HCT116 (cell line): ENCODE results near the gene PPP4R2. TPM values are rescaled to one million over a fixed set of nuclear protein-coding genes. Genes with fewer than 3 reads are reported as not detected.

Experiments used
- ATAC-seq: fragments of 200-7000 bp; cut with Tn5 transposase; 2 replicates; pipeline ENCODE4 v1.9.1; 2020; ENCODE audit warnings: mild to moderate bottlenecking, moderate library complexity
- BruUV-seq: library from RNA; stranded (reverse); fragments of 400-500 nt; replicated peaks from 2 replicates; lab custom pipeline; 2021; lab: Mats Ljungman, UMichigan
- CTCF ChIA-PET: fragments of 300-600 bp; sonication (Branson Sonifier 250); formaldehyde crosslinking; loops from one replicate; lab custom pipeline; 2021; ENCODE audit warnings: antibody characterized with exemption; lab: Charles Lee
- POLR2A ChIA-PET: fragments of 300-600, 350-600 bp; sonication (Branson Sonifier 250); formaldehyde crosslinking; loops from one replicate; lab custom pipeline; 2021; ENCODE audit warnings: antibody characterized with exemption; lab: Charles Lee
- RAD21 ChIA-PET, 2 experiments: fragments of 300-600 bp; sonication (Branson Sonifier 250); formaldehyde crosslinking; loops; one replicate each; lab custom pipeline; 2023; ENCODE audit warnings: low total read pairs in 2 of 2; ENCODE audit not compliant: uncharacterized antibody in 2 of 2, unreplicated experiment in 2 of 2, low non-redundant PET in 1 of 2; lab: Charles Lee
- DNase-seq: peaks from one replicate; pipeline ENCODE4 v3.0.0-alpha.2; 2010; ENCODE audit warnings: low read depth, low spot score
- H2AFZ ChIP-seq: fragments of 200-600 bp; shearing (Covaris generic), sonication (generic); 2 replicates; pipeline ENCODE4 v1.6.1; 2017; ENCODE audit warnings: low read depth, mixed run types, mixed read lengths, antibody characterized with exemption, low read length; ENCODE audit not compliant: poor library complexity, severe bottlenecking
- H3K27ac ChIP-seq: 2 replicates; pipeline ENCODE4 v1.5.1; 2012; ENCODE audit warnings: low read depth, low read length
- H3K27me3 ChIP-seq: fragments of 200-600 bp; sonication (generic); 2 replicates; pipeline ENCODE4 v1.6.1; 2016; ENCODE audit warnings: mixed run types, low read length, mixed read lengths; ENCODE audit not compliant: insufficient read depth
- H3K36me3 ChIP-seq, 2 experiments: fragments of 200-500 bp in 1 of 2; fragments of 200-600 bp in 1 of 2; sonication (Bioruptor generic) in 1 of 2; sonication (generic) in 1 of 2; 2 replicates each; pipeline versions ENCODE4 v1.5.1 to v1.6.1; 2014 to 2016; ENCODE audit warnings: low read length in 2 of 2, inconsistent platforms in 1 of 2, mixed read lengths in 1 of 2, mixed run types in 1 of 2; ENCODE audit not compliant: insufficient read depth in 2 of 2, control insufficient read depth in 1 of 2
- H3K4me1 ChIP-seq, 2 experiments: fragments of 200-600 bp in 1 of 2; sonication (generic) in 1 of 2; 2 replicates each; pipeline versions ENCODE4 v1.5.1 to v1.6.1; 2012 to 2017; ENCODE audit warnings: low read length in 2 of 2, inconsistent platforms in 1 of 2, mild to moderate bottlenecking in 1 of 2, mixed read lengths in 1 of 2, mixed run types in 1 of 2, moderate library complexity in 1 of 2; ENCODE audit not compliant: insufficient read depth in 2 of 2, control insufficient read depth in 1 of 2
- H3K4me2 ChIP-seq: fragments of 200-600 bp; sonication (generic); 2 replicates; pipeline ENCODE4 v1.6.1; 2017; ENCODE audit warnings: mixed run types, low read length, mixed read lengths
- H3K4me3 ChIP-seq, 2 experiments: fragments of 200-600 bp in 1 of 2; sonication (generic) in 1 of 2; replicated peaks in 1 of 2; 2 replicates each; pipeline ENCODE4 v1.5.1; 2011 to 2016; ENCODE audit warnings: low read length in 2 of 2, control low read depth in 1 of 2, low read depth in 1 of 2, mild to moderate bottlenecking in 1 of 2, mixed read lengths in 1 of 2, mixed run types in 1 of 2
- H3K79me2 ChIP-seq: fragments of 200-600 bp; sonication (generic); 2 replicates; pipeline ENCODE4 v1.6.1; 2017; ENCODE audit warnings: mild to moderate bottlenecking, mixed run types, low read length, moderate library complexity, mixed read lengths; ENCODE audit not compliant: insufficient read depth
- H3K9ac ChIP-seq: fragments of 200-600 bp; sonication (generic); 2 replicates; pipeline ENCODE4 v1.6.1; 2016; ENCODE audit warnings: low read length, mixed read lengths
- H3K9me2 ChIP-seq: fragments of 200-600 bp; sonication (generic), shearing (Covaris generic); 2 replicates; pipeline ENCODE4 v1.6.1; 2017; ENCODE audit warnings: mixed run types, mild to moderate bottlenecking, moderate library complexity; ENCODE audit not compliant: insufficient read depth
- H3K9me3 ChIP-seq, 2 experiments: fragments of 200-500 bp in 1 of 2; fragments of 200-600 bp in 1 of 2; sonication (Bioruptor generic) in 1 of 2; sonication (generic) in 1 of 2; 2 replicates each; pipeline ENCODE4 v1.6.1; 2014 to 2017; ENCODE audit warnings: low read length in 2 of 2, mixed read lengths in 2 of 2, inconsistent platforms in 1 of 2, low read depth in 1 of 2, mild to moderate bottlenecking in 1 of 2, mixed run types in 1 of 2, moderate library complexity in 1 of 2; ENCODE audit not compliant: control insufficient read depth in 1 of 2, insufficient read depth in 1 of 2
- H4K20me1 ChIP-seq: fragments of 200-600 bp; sonication (generic), shearing (Covaris generic); 2 replicates; pipeline ENCODE4 v1.6.1; 2017; ENCODE audit warnings: mixed run types, mild to moderate bottlenecking, moderate library complexity; ENCODE audit not compliant: insufficient read depth
- CEBPB ChIP-seq: IDR thresholded peaks from 2 replicates; pipeline ENCODE4 v1.6.1; 2012; ENCODE audit warnings: low read depth
- ELF1 ChIP-seq: IDR thresholded peaks from 2 replicates; pipeline ENCODE4 v1.6.1; 2012; ENCODE audit warnings: low read depth, borderline replicate concordance
- EZH2 ChIP-seq: fragments of 200-600 bp; sonication (generic); IDR thresholded peaks from 2 replicates; pipeline ENCODE4 v1.6.1; 2017; ENCODE audit warnings: antibody characterized with exemption, mixed run types
- EZH2phosphoT487 ChIP-seq: fragments of 200-600 bp; IDR thresholded peaks from 2 replicates; pipeline ENCODE4 v1.6.1; 2018; ENCODE audit warnings: antibody characterized with exemption, borderline replicate concordance
- FOSL1 ChIP-seq: IDR thresholded peaks from 2 replicates; pipeline ENCODE4 v1.6.1; 2012; ENCODE audit warnings: low read depth
- JUND ChIP-seq: IDR thresholded peaks from 2 replicates; pipeline ENCODE4 v1.6.1; 2012
- POLR2A ChIP-seq: IDR thresholded peaks from 2 replicates; pipeline ENCODE4 v1.7.0; 2011; ENCODE audit warnings: borderline replicate concordance; ENCODE audit not compliant: insufficient read depth, insufficient read length; ENCODE audit errors: extremely low read depth
- POLR2AphosphoS5 ChIP-seq: IDR thresholded peaks from 2 replicates; pipeline ENCODE4 v1.6.1; 2011; ENCODE audit warnings: mild to moderate bottlenecking, low read depth, low read length, moderate library complexity
- RAD21 ChIP-seq: IDR thresholded peaks from 2 replicates; pipeline ENCODE4 v1.6.1; 2012; ENCODE audit warnings: low read depth, mild to moderate bottlenecking
- SIN3A ChIP-seq: IDR thresholded peaks from 2 replicates; pipeline ENCODE4 v1.6.1; 2012; ENCODE audit warnings: low read depth
- SP1 ChIP-seq: IDR thresholded peaks from 2 replicates; pipeline ENCODE4 v1.6.1; 2012; ENCODE audit warnings: low read depth
- TCF7L2 ChIP-seq: IDR thresholded peaks from 2 replicates; pipeline ENCODE4 v1.7.0; 2011; ENCODE audit warnings: borderline replicate concordance, inconsistent platforms; ENCODE audit not compliant: insufficient read depth, insufficient read length; ENCODE audit errors: extremely low read depth
- YY1 ChIP-seq: IDR thresholded peaks from 2 replicates; pipeline ENCODE4 v1.6.1; 2011; ENCODE audit warnings: low read length, low read depth, moderate library complexity, mild to moderate bottlenecking; ENCODE audit not compliant: insufficient replicate concordance; ENCODE audit errors: extremely low read depth
- ZFX ChIP-seq: fragments of 450-650 bp; IDR thresholded peaks from 2 replicates; pipeline ENCODE4 v1.6.1; 2017
- ZNF274 ChIP-seq: fragments of 200-500 bp; sonication (Bioruptor generic); IDR thresholded peaks from 2 replicates; pipeline ENCODE4 v1.6.1; 2014; ENCODE audit warnings: mild to moderate bottlenecking, low read depth, low read length, inconsistent platforms
- intact Hi-C: fragments of 100-400 bp; cut with micrococcal nuclease; formaldehyde crosslinking; loops from 2 replicates; pipeline ENCODE4 v1.10.0; 2022
- total RNA-seq: library from RNA; stranded (reverse); gene quantifications from one replicate; pipeline ENCODE4 v1.2.1, GENCODE V29; 2021; ENCODE audit not compliant: unreplicated experiment
- TF ChIP-seq, protein P1 (sequence below): IDR thresholded peaks from 2 replicates; pipeline ENCODE4 v1.6.1; 2011; ENCODE audit warnings: mild to moderate bottlenecking, low read length, moderate library complexity; ENCODE audit not compliant: insufficient replicate concordance; ENCODE audit errors: extremely low read depth
- TF ChIP-seq, protein P2 (sequence below), 3 experiments: fragments of 200-600 bp in 1 of 3; sonication (generic) in 1 of 3; IDR thresholded peaks in 2 of 3; conservative IDR thresholded peaks in 1 of 3; 2 replicates each; pipeline ENCODE4 v1.5.1; 2012 to 2017; ENCODE audit warnings: low read depth in 2 of 3, low read length in 2 of 3, antibody characterized with exemption in 1 of 3, borderline replicate concordance in 1 of 3, control low read depth in 1 of 3, mild to moderate bottlenecking in 1 of 3, mixed read lengths in 1 of 3, mixed run types in 1 of 3, moderate library complexity in 1 of 3; ENCODE audit not compliant: insufficient read depth in 1 of 3

The PPP4R2 gene
- total RNA-seq, 1 experiment from 2014 or later = 72.5 TPM

DNA sequence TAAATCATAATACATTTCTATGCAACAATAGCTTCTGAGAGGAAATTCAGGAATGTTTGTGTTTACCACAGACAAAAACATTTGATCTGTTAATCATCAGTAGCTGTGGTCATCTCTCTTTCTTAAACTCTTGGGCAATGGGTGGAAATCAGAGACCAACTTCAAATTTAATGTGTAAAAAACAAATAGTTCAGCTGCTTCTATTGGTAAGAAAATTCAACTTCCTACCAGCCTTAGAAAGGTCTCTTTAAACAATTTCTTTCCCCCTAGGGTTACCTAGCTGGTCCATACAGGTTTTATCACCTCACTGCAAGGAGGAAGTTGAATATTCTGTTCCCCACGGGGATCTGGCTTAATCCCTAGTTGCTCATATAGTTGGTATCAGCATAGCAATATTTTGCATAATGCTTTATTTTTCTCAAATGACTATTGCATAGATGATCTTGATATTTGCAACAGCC lies 20.3 kb upstream of the PPP4R2 start:
- ATAC-seq = no peak
- no TSS peak for BruUV-seq
- no peak overlapping the region for H3K27ac ChIP-seq

More for the DNA sequence above, 20.3 kb upstream of the PPP4R2 start:
- RAD21 ChIA-PET = no interaction called here
- no peaks in the 10 kb centered on the region for H4K20me1 ChIP-seq
- H3K27me3 ChIP-seq = no peaks in the 10 kb centered on the region
- no peaks in the 10 kb centered on the region for H3K9me3 ChIP-seq
- H3K36me3 ChIP-seq = no peaks in the 10 kb centered on the region
- no peaks in the 10 kb centered on the region; a peak in 2 of 4 replicates for H3K4me1 ChIP-seq
- intact Hi-C loops = no loop called here
- POLR2A ChIA-PET = no interaction called here
- H3K4me3 ChIP-seq = no peak overlapping the region
- CTCF ChIA-PET = no interaction called here
- no peak for DNase-seq
- TF ChIP-seq ZNF274 (no peak), ELF1 (no peak), EZH2 (no peak), CEBPB (no peak), RAD21 (no peak), YY1 (no peak), TCF7L2 (no peak), FOSL1 (no peak), SP1 (no peak), ZFX (no peak), POLR2AphosphoS5 (no peak), SIN3A (no peak), POLR2A (no peak), JUND (no peak), EZH2phosphoT487 (no peak)
- TF ChIP-seq, protein P1, sequence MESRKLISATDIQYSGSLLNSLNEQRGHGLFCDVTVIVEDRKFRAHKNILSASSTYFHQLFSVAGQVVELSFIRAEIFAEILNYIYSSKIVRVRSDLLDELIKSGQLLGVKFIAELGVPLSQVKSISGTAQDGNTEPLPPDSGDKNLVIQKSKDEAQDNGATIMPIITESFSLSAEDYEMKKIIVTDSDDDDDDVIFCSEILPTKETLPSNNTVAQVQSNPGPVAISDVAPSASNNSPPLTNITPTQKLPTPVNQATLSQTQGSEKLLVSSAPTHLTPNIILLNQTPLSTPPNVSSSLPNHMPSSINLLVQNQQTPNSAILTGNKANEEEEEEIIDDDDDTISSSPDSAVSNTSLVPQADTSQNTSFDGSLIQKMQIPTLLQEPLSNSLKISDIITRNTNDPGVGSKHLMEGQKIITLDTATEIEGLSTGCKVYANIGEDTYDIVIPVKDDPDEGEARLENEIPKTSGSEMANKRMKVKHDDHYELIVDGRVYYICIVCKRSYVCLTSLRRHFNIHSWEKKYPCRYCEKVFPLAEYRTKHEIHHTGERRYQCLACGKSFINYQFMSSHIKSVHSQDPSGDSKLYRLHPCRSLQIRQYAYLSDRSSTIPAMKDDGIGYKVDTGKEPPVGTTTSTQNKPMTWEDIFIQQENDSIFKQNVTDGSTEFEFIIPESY = no peak
- TF ChIP-seq, protein P2, sequence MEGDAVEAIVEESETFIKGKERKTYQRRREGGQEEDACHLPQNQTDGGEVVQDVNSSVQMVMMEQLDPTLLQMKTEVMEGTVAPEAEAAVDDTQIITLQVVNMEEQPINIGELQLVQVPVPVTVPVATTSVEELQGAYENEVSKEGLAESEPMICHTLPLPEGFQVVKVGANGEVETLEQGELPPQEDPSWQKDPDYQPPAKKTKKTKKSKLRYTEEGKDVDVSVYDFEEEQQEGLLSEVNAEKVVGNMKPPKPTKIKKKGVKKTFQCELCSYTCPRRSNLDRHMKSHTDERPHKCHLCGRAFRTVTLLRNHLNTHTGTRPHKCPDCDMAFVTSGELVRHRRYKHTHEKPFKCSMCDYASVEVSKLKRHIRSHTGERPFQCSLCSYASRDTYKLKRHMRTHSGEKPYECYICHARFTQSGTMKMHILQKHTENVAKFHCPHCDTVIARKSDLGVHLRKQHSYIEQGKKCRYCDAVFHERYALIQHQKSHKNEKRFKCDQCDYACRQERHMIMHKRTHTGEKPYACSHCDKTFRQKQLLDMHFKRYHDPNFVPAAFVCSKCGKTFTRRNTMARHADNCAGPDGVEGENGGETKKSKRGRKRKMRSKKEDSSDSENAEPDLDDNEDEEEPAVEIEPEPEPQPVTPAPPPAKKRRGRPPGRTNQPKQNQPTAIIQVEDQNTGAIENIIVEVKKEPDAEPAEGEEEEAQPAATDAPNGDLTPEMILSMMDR (IDR thresholded peaks at IDR 0.05 in 2 of 3, conservative IDR thresholded peaks at IDR 0.05 in 1 of 3; ENCODE audit: borderline replicate concordance in 1 of 3, insufficient read depth in 1 of 3, low read depth in 2 of 3, low read length in 2 of 3) = no peak
- H3K9ac ChIP-seq = no peak overlapping the region
- no peak overlapping the region for H2AFZ ChIP-seq
- no peaks in the 10 kb centered on the region for H3K79me2 ChIP-seq
- no peak overlapping the region for H3K4me2 ChIP-seq
- H3K9me2 ChIP-seq = no peaks in the 10 kb centered on the region
